ENCODE measurements around the gene ZNF24.

Gene ZNF24

GRCh38 chr18:35290094-35290735 lies 54.0 kb downstream of the ZNF24 start, which contains the start of gene ZSCAN30:
TSS of gene ZSCAN30 (minus strand) at chr18:35290229. CDS start at chr18:35264352, 25,877 bp downstream.
- DNase-seq: peak; percentile 95 to 97

GRCh38 chr18:35289727-35290093 lies 54.5 kb downstream of the ZNF24 start:
- peak; percentile 26 to 42 for DNase-seq

- DNase-seq: no peak
These were observed 54.9 kb downstream of the ZNF24 start for GRCh38 chr18:35289293-35289692.

GRCh38 chr18:35284841-35285240 lies 59.4 kb downstream of the ZNF24 start:
- no peak for DNase-seq

GRCh38 chr18:35283923-35284794 lies 60.1 kb downstream of the ZNF24 start:
- DNase-seq: no peak

GRCh38 chr18:35282353-35282752 lies 61.9 kb downstream of the ZNF24 start:
- DNase-seq: no peak
